A204.1 (cell line): Measurements from ENCODE around the gene OSR1.
A peak's percentile ranks its signal among the peaks of the same experiment; 100 is the strongest.
"Not testable (repeated sequence)": the region's sequence is repeated elsewhere in the genome, so short reads cannot be mapped to it uniquely, and the experiment has no call there.

Experiments used
- FAIRE-seq: peaks from 2 replicates; lab custom pipeline; 2012; peaks lifted over from hg19 to GRCh38; lab: Jason Lieb, UNC

OSR1 gene

DNA sequence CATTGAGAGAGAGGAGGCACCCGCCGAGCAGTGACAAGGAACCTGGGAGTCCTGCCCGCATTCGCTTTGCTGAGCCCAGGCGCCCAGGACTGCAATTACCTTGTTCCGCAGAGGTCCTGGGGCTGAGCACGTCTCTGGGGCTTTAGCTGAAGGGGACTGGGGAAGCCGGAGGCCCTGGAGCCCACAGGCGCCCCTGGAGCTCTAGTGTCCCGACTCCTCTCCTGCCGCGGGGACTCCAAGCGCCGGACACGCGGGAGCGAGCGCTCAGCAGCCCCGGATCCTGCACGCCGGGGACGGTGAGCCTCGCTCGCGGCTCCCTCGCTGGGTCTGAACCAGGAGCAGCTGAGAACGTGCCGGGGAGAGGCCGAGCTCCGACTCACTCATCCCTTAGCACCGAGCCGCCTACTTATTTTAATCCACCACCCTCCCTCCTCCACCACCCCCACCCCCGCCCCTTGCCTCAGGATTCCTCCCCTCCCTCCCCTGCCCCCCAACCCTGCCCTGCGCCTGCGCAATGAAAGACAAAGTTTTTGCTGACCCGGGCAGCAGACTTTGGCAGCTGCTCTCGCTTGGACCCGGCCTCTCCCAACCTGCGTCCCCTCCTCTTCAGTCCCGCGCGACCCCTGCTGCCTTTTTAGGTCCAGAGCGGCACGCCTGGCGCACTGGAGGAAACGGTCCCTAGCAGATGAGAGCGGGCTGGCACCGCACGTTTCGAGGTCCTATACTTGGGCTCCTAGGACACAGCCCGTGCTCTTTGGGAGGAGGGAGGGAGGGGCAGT is at the start of gene OSR1:
Gene OSR1, minus strand, starts transcription at position 382 of the 779 bp plus-strand sequence. CDS start 4,818 bp downstream, outside the sequence.
- no peak for FAIRE-seq

DNA sequence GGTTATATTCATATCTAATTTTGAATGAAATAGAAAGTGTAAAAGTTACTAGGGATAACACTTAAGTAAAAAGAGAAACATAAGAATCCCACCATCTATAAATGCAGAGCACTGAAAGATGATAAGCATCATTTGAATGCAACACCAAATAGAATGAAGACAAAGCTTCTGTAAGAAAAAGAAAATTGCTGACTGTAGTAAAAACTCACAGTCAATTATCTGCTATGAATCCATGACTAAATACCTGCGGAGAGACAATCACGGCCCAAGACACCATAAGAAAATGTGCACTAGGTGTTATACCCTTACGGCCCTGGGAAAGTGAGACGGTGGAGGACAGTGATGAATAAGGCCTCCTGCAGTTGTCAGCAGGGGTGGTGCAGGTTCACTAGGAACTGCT is 45.4 kb upstream of the OSR1 start:
- no peak for FAIRE-seq

- no peak for FAIRE-seq
Observed at GRCh38 chr2:19392191-19392590, 33.8 kb upstream of the OSR1 start.

- FAIRE-seq, result not testable (repeated sequence)
Observed at GRCh38 chr2:19389469-19389868, 31.0 kb upstream of the OSR1 start.

DNA sequence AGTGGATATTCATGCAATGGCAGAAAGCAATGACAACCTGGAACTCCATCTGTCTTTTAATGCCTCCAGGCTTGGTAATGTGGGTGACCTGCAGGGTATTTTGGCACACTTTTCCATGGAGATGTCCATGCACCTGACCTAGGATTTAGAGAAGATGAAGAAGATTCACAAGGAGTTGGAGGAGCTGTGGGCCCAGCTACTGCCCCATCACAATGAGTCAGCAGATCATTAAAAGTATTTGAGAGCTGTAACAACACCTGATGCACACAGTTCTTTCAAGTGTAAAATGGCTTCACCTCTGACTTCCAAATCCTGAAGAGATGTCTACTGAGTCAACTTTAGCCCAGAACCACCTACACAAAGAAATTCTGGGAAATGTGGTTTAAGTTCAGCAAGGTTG is 22.1 kb upstream of the OSR1 start:
- no peak for FAIRE-seq

DNA sequence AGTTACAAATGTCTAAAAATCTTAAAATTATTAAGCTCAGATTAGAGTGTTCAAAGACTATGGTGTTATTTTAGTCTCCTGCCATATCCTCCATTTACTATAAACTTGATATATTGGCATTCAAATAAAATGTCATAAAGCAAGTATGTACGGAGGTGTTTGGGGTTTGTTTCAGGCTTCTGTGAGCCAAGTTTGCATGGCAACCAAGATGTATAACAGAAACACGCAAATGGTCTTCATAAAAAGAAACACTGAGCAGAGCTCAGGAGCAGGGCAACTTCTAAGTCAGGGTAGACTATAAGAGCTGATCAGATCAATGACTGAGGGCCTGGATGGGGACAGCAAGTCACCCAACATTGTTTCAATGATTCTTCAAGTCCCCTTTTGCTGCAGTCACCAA is 20.5 kb upstream of the OSR1 start:
- no peak for FAIRE-seq

GRCh38 chr2:19377717-19378116 is 19.3 kb upstream of the OSR1 start:
- no peak for FAIRE-seq

- FAIRE-seq, result no peak
Observed at GRCh38 chr2:19373352-19373751, 14.9 kb upstream of the OSR1 start.

DNA sequence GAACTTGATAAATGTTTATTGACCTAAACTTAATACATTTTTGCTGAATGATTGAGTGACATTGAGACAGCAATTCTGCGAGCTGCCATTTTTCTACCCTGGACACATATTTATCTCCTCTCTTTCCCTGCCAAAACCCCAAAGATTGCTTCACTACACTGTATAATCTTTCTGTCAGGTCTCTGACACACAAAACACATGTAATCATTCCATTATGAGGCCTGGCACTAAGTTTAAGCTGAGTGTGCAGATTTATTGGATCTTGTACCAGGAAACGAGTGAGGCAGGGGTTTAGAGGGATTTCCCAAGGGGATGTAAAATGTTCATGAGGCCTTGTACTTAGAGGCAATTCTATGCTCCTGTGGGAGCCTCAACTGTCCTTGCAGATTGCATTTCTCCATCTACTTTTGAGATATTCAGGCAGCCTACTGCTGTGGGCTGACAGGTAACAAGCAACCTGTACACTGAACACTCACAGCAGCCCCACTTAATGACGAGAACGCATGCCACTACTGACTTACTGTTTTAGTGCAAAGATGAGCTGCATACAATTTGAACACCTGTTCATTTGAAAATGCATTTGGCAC is 13.7 kb upstream of the OSR1 start:
- FAIRE-seq, result no peak

DNA sequence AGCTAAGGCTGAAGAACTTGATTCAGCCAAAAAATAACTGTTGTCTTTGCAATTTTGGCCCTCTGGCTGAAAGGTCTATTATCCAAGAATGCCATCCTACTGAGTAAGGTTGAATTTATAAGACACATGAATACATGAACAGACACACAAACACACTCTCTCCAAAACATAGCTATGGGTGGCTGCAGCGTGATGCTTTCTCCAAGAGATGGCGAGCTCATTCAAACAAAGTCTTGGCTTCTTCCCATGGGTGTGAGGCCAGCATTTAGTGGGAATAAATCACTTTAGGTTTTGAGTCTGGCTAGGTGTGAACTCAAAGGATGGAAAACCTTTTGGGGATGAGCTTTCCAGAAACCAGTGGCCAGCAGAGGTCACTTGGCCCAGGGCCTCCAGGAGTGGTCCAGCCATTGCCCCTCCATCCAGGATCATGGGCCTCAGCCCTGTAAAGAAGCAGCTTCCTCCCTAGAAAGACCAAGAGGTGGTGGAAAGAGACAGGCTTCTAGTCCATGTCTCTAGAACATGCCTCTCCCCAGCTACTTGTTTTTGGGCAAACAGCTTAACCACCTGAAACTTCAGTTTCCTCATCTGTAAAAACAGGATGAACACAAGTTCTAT is 11.0 kb upstream of the OSR1 start:
- no peak for FAIRE-seq

- no peak for FAIRE-seq
Observed at GRCh38 chr2:19368760-19369159, 10.3 kb upstream of the OSR1 start.

GRCh38 chr2:19367326-19367725 is 8.9 kb upstream of the OSR1 start:
- FAIRE-seq, result no peak

DNA sequence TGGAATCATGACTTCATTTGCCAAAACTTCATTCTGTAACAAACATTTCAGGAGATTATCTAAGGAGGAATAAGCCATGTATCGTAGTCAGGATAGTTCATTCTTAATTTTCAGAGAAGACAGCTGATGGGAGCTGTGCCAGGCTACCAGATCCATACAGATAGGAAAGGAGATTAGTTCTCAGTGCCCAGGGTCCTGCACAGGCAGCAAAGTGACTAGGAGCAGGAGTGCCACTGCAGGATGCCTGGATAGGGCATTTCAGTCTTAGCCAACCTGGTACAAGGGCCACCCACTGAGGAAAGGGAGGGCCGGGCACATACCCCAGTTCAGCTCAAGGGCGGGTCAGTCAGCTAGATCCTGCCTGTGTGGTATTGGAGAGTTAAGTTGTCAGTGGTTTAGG is 6.7 kb upstream of the OSR1 start:
- no peak for FAIRE-seq

- FAIRE-seq, result no peak
Observed at GRCh38 chr2:19364014-19364413, 5.6 kb upstream of the OSR1 start.

DNA sequence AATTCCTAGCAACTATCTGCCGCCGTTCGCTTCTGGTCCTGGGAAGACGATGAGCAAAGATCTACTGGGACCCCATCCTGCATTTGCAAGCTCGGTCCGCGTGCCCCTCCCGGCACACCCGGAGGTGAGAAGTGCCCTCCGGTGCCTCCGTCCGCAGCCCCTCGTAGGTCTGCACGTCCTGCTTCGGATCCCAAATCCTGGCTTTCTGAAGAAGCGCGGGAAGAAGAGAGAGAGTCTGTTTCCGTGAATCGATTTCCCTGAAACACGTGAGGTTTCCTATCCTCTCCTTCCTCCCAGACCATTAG is 5.0 kb upstream of the OSR1 start:
- no peak for FAIRE-seq

DNA sequence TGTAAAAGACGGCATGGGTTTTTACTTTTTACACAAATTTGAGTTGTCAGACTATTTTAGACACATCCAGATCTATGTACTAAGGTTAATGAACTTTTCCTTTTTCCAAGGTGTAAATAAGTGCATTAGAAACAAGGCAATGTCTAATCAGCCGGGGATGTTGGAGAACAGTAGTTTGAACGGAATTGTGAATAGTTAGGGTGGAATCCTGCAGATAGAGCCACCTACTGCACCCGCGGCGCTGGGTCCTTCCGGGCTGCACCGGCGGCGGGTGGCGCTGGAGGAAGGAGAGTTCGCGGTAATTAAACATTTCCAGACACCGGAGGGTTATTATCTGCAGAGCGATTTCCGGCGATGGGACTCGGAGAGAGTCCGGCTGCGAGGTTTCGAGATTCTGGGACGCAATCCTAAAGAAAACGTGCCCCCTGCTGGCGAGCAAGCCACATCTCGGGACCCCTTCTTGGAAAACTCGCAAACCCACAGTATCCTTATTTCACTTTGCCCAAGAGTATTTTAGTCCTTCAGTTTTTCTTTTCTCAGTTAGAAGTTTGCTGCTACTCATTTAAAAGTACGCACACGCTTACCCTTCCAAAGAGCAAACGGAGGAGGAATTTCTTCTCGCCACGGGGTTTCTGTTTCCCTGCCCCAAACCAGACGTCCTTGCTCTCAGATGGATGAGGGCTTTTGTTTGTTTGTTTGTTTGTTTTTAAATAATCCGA is 4.5 kb upstream of the OSR1 start:
- FAIRE-seq, result peak; percentile 47

DNA sequence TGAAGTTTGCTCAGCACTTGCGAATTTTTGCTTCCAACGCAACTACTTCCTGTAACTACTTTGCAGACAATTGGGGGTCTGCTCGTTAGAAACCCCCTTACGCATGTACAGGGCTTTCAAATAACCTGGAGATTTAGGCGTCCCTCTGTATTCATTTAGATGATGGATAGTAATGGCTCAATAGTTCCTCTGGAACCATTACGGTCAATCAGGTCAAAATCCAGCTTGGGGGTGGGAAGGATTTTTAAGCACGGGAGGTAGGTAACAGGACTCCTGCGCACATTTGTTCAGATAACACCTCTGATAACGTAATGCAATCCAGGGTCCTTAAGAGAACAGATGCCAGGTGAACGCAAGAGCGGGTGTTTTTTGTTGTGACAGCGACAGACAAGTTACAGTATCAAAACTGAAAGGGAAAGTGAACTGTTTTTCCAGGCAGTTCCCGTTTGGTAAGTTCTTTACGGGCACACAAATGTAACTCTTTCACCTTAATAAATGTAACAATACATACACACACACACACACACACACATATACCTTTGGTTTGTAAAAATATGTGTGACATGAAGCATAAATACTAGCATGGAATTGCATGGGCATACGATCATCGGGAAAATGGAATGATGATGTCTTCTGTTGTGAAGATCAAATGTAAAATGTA is 3.8 kb upstream of the OSR1 start:
- FAIRE-seq, result no peak

DNA sequence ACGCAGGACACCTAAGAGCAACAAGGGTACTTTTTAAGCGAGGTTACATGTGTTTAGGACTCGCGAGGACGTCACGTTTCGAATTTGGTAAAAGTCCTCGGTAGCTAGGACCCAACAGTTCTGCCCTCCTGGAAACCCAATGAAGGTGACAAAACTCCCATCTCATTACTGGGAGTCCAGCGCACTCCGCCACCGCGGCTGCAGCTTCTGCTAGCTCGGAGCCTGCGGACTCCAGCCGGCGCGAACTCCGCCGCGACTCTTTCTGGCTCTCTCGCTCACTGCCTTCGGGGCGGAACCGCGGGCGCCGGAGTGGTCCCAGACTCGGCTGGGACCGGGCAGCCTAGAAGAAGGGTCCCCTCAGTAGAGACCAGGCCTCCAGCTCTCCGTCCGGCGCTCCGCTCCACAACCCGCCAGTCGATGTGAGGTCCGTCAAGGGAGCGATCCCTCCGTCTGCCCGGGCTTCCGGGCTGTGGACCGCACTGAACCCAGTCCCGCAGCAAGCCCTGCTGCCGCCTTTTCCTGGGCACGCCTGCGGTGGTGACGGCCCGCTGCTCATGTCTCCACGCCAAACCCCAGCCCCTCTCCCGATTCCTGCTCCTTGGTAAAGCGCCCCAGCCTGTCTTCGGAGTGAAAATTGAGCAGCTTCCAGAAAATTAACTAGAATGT is 3.0 kb upstream of the OSR1 start:
- no peak for FAIRE-seq

- FAIRE-seq, result no peak
Observed at GRCh38 chr2:19360966-19361321, 2.5 kb upstream of the OSR1 start.

- FAIRE-seq, result no peak
Observed at GRCh38 chr2:19360266-19360965, 2.0 kb upstream of the OSR1 start.

- FAIRE-seq, result no peak
Observed at GRCh38 chr2:19359456-19359855, 1.0 kb upstream of the OSR1 start.

DNA sequence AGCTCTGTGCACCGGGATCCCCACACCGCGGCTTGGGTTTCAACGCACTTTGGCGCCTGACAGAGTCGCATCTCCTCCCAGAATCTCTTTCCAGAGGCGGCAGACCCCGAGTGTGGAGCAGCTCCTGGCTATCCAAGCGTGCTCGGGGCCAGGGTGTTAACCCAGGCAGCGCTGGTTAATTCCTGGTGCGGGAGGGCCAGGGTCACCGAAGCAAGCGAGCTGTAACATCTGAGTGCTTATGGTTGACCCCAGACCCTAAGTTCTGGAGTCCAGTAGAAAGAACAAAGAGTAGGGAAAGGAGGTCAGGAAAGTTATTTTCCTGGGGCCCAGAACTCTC is 566 bp upstream of the OSR1 start:
- FAIRE-seq, result no peak
